HG02870 (cell line): ENCODE measurements around the gene FYB1.

Experiments used
- ATAC-seq: cut with Tn5 transposase; IDR thresholded peaks from one replicate; pipeline ENCODE4 v1.9.1; 2021; ENCODE audit warnings: mild to moderate bottlenecking, moderate library complexity; ENCODE audit not compliant: unreplicated experiment

FYB1 gene

DNA sequence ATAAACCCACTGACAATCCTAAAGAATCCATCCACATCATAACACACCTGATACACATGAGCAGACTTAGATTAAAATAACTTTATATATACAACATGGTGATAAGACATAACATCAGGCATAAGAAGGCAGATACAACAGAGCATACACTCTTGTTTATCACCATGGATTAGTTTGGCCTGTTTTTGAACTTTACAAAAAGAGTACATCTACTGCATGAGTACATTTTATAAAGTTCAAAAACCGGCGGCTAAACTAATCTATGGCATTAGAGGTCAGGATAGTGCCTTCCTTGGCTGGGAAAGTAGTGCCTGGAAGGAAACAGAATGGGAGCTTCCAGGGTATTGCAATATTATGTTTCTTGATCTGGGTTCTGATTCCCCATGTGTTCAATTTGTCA lies 160.3 kb downstream of the FYB1 start:
- no peak for ATAC-seq

GRCh38 chr5:39058178-39058921 lies 161.0 kb downstream of the FYB1 start:
- peak; percentile 83 for ATAC-seq

DNA sequence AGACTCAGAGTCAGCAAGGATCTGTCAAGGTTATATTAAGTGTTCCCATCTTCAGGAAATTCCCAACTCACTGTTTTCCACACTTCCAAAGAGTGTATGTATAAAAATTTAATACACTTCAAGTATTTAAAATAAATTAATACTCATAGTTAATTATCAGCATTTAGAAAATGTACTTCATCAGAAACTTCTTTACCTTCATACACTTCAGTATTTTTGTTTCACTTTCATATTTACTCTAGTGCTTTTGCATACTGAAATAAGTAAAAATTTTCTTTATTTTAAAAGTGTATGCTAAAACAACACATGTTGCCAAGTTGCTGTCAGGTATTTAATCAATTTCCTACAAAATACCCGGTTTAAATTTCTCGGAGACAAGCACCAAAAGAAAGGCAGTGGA lies 161.6 kb downstream of the FYB1 start:
- peak; percentile 40 for ATAC-seq

DNA sequence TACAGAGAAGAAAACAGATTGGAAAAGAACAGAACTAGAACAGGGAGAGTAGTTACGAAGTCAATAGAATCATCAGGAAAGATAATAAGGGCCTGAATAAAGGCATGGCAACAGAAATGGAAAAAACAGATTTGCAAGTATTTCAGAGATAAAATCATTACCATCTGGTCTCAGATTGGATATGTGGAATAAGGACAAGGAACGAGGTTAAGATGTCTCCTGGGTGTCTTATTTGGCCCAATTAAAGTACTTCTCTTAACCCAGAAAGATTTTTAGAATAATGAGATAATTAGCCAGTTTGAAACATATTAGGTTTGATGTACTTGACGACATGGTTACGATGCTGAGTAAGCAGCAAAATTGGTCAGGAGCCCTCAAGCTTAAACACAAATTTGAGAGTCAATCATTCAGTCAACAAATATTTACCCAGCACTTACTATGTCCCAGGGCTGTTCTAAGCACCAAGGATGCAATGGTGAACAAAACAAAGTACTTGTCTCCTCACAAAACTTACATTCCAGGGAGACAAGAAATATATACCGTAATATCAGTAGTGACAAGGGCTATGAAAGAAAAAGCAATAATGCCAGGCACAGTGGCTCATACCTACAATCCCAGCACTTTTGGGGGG lies 163.5 kb downstream of the FYB1 start:
- no peak for ATAC-seq
